K562 (cell line): Measurements from ENCODE around the gene RGS17. TPM values are rescaled to one million over a fixed set of nuclear protein-coding genes. Genes with fewer than 3 reads are reported as not detected.

Experiments used
- PTRF ChIP-seq: fragments of 450-650 bp; IDR thresholded peaks from 2 replicates; pipeline ENCODE4 v1.6.1; 2016; ENCODE audit warnings: mild to moderate bottlenecking, missing genetic modification characterization, missing compliant biosample characterization
- RBM39 ChIP-seq: fragments of 200-400 bp; formaldehyde crosslinking; optimal IDR thresholded peaks from 2 replicates; pipeline ENCODE3; 2018; ENCODE audit warnings: low read depth, low read length
- RERE ChIP-seq: sonication (generic); formaldehyde crosslinking; IDR thresholded peaks from 2 replicates; pipeline ENCODE4 v1.8.0; 2023; ENCODE audit warnings: missing genetic modification reagents, mild to moderate bottlenecking, borderline replicate concordance
- SAFB ChIP-seq: fragments of 200-400 bp; formaldehyde crosslinking; IDR thresholded peaks from 2 replicates; pipeline ENCODE4 v1.6.1; 2017; ENCODE audit warnings: low read depth, low read length, borderline replicate concordance
- SMARCA4 ChIP-seq: fragments of 450-650 bp; IDR thresholded peaks from 2 replicates; pipeline ENCODE4 v1.6.1; 2016
- SMARCC2 ChIP-seq: fragments of 450-650 bp; IDR thresholded peaks from 2 replicates; pipeline ENCODE4 v1.6.1; 2017; ENCODE audit warnings: antibody characterized with exemption, moderate library complexity, mild to moderate bottlenecking, low read depth
- SPI1 ChIP-seq: IDR thresholded peaks from 2 replicates; pipeline ENCODE4 v1.6.1; 2011; ENCODE audit warnings: low read depth, low read length, control low read depth, borderline replicate concordance
- SREBF2 ChIP-seq: sonication (generic); formaldehyde crosslinking; IDR thresholded peaks from 2 replicates; pipeline ENCODE4 v1.4.0; 2020; ENCODE audit warnings: mild to moderate bottlenecking, missing genetic modification reagents
- ZBED1 ChIP-seq: IDR thresholded peaks from 2 replicates; pipeline ENCODE4 v1.6.1; 2014
- ZC3H4 ChIP-seq: sonication (generic); formaldehyde crosslinking; IDR thresholded peaks from 2 replicates; pipeline ENCODE4 v1.9.0; 2021; ENCODE audit warnings: missing genetic modification reagents, borderline replicate concordance
- ZNF143 ChIP-seq: sonication (generic); formaldehyde crosslinking; IDR thresholded peaks from 2 replicates; pipeline ENCODE4 v1.9.0; 2022; ENCODE audit warnings: mild to moderate bottlenecking, missing genetic modification reagents
- ZNF174 ChIP-seq: fragments of 250-450 bp; sonication (Bioruptor Pico); IDR thresholded peaks from 2 replicates; pipeline ENCODE4 v1.4.0; 2020; ENCODE audit warnings: mild to moderate bottlenecking
- ZNF175 ChIP-seq: fragments of 200-800 bp; sonication (Bioruptor generic); IDR thresholded peaks from 2 replicates; pipeline ENCODE4 v1.6.1; 2016; ENCODE audit warnings: low read depth, mild to moderate bottlenecking, missing genetic modification characterization, missing compliant biosample characterization
- ZNF347 ChIP-seq: fragments of 450-650 bp; formaldehyde crosslinking; IDR thresholded peaks from 2 replicates; pipeline ENCODE4 v1.4.0; 2020; ENCODE audit warnings: low read depth, mild to moderate bottlenecking, moderate library complexity
- ZNF639 ChIP-seq, 2 experiments: fragments of 200-800 bp in 1 of 2; sonication (Bioruptor generic) in 1 of 2; sonication (generic) in 1 of 2; formaldehyde crosslinking in 1 of 2; IDR thresholded peaks in 1 of 2; conservative IDR thresholded peaks in 1 of 2; 2 replicates each; pipeline versions ENCODE4 v1.5.0 to v1.6.1; 2016 to 2020; ENCODE audit warnings: missing compliant biosample characterization in 1 of 2, missing genetic modification characterization in 1 of 2, missing genetic modification reagents in 1 of 2
- ZNF668 ChIP-seq: fragments of 250-450 bp; sonication (Bioruptor Pico); IDR thresholded peaks from 2 replicates; pipeline ENCODE4 v1.8.0; 2022; ENCODE audit warnings: mild to moderate bottlenecking, inconsistent platforms
- polyA plus RNA-seq, 8 experiments: library from polyadenylated mRNA; depleted of rRNA in 4 of 8; stranded (reverse) in 5 of 8; unstranded in 3 of 8; fragments of >200 nt; fragmentation: Nextera tagmentation in 2 of 8; fragmentation: Illumina TruSeq in 1 of 8; extraction: Ambion mirVana in 2 of 8; extraction: Trizol in 1 of 8; gene quantifications; 2 replicates each; pipeline versions ENCODE4 v1.2.1 to v1.2.3, GENCODE V29; 2011 to 2014; ENCODE audit warnings: inconsistent platforms in 1 of 8, missing spikeins in 1 of 8
- total RNA-seq, 7 experiments: library from RNA; depleted of rRNA in 6 of 7; stranded (reverse); fragments of >200 nt in 6 of 7; fragmentation: Illumina TruSeq in 2 of 7; extraction: Trizol in 2 of 7; gene quantifications; 2 replicates each; pipeline versions ENCODE4 v1.2.1 to v1.2.3, GENCODE V29; 2011 to 2021; ENCODE audit warnings: low replicate concordance in 1 of 7
- TF ChIP-seq, protein P1 (sequence below): fragments of 450-650 bp; IDR thresholded peaks from 2 replicates; pipeline ENCODE4 v1.7.1; 2018; ENCODE audit warnings: mild to moderate bottlenecking, low read depth; ENCODE audit not compliant: partially characterized antibody

RGS17 gene
- total and polyA plus RNA-seq, 9 of the 15 experiments (the other 6 are each of a cell fraction or from before 2014, with no cell fraction given) = 0.01 to 0.14 (median 0.08) TPM; not detected in 6

DNA sequence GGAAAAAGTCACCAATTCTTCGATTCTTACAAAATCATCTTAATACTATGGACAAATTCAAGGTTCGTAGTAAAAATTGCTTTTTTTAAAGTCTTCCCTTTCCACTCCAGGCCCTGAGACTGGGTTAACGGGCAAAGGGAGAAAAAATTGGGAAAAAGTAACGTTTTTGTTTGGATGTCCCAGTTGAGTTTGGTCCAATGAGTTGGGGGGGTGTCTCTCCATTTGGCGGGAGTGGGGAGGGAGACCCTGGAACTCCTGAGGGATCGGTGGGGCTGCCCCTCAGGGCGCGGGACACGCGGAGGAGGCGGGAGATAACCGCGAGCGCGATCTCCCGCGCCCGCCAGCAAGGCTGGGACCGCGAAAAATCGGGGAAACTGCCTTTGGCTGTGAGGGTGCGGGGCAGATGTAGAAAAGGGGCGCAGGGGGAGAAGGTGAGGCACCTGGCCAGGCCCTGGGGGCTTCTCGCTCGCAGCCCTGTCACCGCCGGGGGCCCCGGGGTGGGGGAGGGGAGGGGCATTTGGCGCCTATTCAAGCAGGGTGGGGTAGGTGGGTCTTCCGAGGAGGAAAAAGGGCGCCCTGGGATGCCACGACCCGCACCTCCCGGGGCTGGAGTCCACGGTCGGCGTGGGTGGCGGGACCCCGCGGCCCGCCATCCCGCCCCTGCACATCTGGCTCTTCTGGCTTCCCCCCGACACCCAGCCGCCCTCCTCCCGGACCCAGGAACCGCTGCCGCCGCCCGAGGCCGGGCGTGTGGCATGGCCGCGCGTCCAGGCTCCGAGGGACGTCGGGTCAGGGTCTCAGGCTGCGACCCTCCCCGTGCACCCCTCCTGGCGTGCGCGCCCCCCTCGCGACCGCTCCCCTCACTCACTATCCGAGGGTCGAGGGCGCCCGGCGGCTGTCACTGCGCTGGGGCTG lies 148.8 kb downstream of the RGS17 start (continued):
- no peak for TF ChIP-seq SMARCC2
- no peak for TF ChIP-seq ZNF347 (CRISPR knock-in tag)
- TF ChIP-seq PTRF (tag) = no peak
- TF ChIP-seq SAFB = peak; percentile 68
- no peak for TF ChIP-seq SREBF2 (CRISPR knock-in tag)
- TF ChIP-seq, protein P1, sequence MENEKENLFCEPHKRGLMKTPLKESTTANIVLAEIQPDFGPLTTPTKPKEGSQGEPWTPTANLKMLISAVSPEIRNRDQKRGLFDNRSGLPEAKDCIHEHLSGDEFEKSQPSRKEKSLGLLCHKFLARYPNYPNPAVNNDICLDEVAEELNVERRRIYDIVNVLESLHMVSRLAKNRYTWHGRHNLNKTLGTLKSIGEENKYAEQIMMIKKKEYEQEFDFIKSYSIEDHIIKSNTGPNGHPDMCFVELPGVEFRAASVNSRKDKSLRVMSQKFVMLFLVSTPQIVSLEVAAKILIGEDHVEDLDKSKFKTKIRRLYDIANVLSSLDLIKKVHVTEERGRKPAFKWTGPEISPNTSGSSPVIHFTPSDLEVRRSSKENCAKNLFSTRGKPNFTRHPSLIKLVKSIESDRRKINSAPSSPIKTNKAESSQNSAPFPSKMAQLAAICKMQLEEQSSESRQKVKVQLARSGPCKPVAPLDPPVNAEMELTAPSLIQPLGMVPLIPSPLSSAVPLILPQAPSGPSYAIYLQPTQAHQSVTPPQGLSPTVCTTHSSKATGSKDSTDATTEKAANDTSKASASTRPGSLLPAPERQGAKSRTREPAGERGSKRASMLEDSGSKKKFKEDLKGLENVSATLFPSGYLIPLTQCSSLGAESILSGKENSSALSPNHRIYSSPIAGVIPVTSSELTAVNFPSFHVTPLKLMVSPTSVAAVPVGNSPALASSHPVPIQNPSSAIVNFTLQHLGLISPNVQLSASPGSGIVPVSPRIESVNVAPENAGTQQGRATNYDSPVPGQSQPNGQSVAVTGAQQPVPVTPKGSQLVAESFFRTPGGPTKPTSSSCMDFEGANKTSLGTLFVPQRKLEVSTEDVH = peak; percentile 56
- TF ChIP-seq SPI1 = no peak
- 0 out of 2 replicates have a peak, but pooled peaks have one; percentile 58 for TF ChIP-seq ZC3H4 (CRISPR knock-in tag)
- no peak for TF ChIP-seq RBM39
- TF ChIP-seq ZNF143 = no peak
- no peak for TF ChIP-seq ZNF175 (CRISPR knock-in tag)
- TF ChIP-seq SMARCA4 = 0 out of 2 replicates have a peak, but pooled peaks have one; percentile 28
- TF ChIP-seq ZNF668 (CRISPR knock-in tag) = no peak
- no peak for TF ChIP-seq ZNF639 (CRISPR knock-in tag; conservative IDR thresholded peaks at IDR 0.05 in 1 of 2, IDR thresholded peaks at IDR 0.05 in 1 of 2)
- TF ChIP-seq ZBED1 = no peak
- TF ChIP-seq ZNF174 (CRISPR knock-in tag) = no peak
- TF ChIP-seq RERE (CRISPR knock-in tag) = no peak
